SU-DHL-6 (cell line): ENCODE results near the gene ZC3H7B.

Experiments used
- H2AFZ ChIP-seq: fragments of 200-600 bp; sonication (generic); 2 replicates; pipeline ENCODE4 v1.6.1; 2014; ENCODE audit warnings: low read depth, mild to moderate bottlenecking, moderate library complexity, mixed read lengths, antibody characterized with exemption, low read length; ENCODE audit not compliant: severe bottlenecking
- H3F3A ChIP-seq: fragments of 200-600 bp; shearing (Covaris generic); 2 replicates; pipeline ENCODE4 v1.6.0; 2016; ENCODE audit warnings: antibody characterized with exemption, mild to moderate bottlenecking; ENCODE audit not compliant: insufficient read depth
- H3K27ac ChIP-seq: fragments of 200-600 bp; sonication (generic); 2 replicates; pipeline ENCODE4 v1.5.1; 2016; ENCODE audit warnings: low read depth, mild to moderate bottlenecking, low read length, moderate library complexity, mixed read lengths
- H3K27me3 ChIP-seq: fragments of 200-600 bp; sonication (generic), shearing (Covaris generic); 2 replicates; pipeline ENCODE4 v1.6.0; 2014; ENCODE audit warnings: mild to moderate bottlenecking, low read length
- H3K36me3 ChIP-seq: fragments of 200-600 bp; sonication (generic); 2 replicates; pipeline ENCODE4 v1.6.1; 2014; ENCODE audit warnings: mild to moderate bottlenecking, low read length, mixed read lengths
- H3K4me2 ChIP-seq: fragments of 300-600, 200-600 bp; shearing (Covaris generic), sonication (generic); 2 replicates; pipeline ENCODE4 v1.6.0; 2014; ENCODE audit warnings: low read length, low read depth, mild to moderate bottlenecking; ENCODE audit not compliant: poor library complexity, severe bottlenecking
- H3K4me3 ChIP-seq: fragments of 200-600 bp; sonication (generic); 2 replicates; pipeline ENCODE4 v1.5.1; 2014; ENCODE audit warnings: antibody characterized with exemption, low read length, mild to moderate bottlenecking, mixed read lengths; ENCODE audit not compliant: insufficient read depth, poor library complexity, severe bottlenecking
- H3K79me2 ChIP-seq: fragments of 200-600 bp; sonication (generic); 2 replicates; pipeline ENCODE4 v1.6.1; 2014; ENCODE audit warnings: mild to moderate bottlenecking, low read length, moderate library complexity; ENCODE audit not compliant: insufficient read depth
- H3K9ac ChIP-seq: fragments of 200-600 bp; sonication (generic); 2 replicates; pipeline ENCODE4 v1.7.0; 2014; ENCODE audit warnings: mild to moderate bottlenecking, low read length
- H3K9me2 ChIP-seq: fragments of 200-600 bp; sonication (generic); replicated peaks from 2 replicates; pipeline ENCODE4 v1.6.1; 2014; ENCODE audit warnings: low read length; ENCODE audit not compliant: insufficient read depth
- H3K9me3 ChIP-seq: fragments of 200-600 bp; sonication (generic); 2 replicates; pipeline ENCODE4 v1.6.1; 2014; ENCODE audit warnings: low read length, mixed read lengths; ENCODE audit not compliant: insufficient read depth
- H4K20me1 ChIP-seq: fragments of 200-600 bp; sonication (generic); 2 replicates; pipeline ENCODE4 v1.6.1; 2014; ENCODE audit warnings: low read depth, mild to moderate bottlenecking, antibody characterized with exemption, low read length, moderate library complexity, mixed read lengths
- EZH2phosphoT487 ChIP-seq: fragments of 200-600 bp; sonication (generic), shearing (Covaris generic); conservative IDR thresholded peaks from 2 replicates; pipeline ENCODE4 v1.6.1; 2018; ENCODE audit warnings: mild to moderate bottlenecking, antibody characterized with exemption, low read length, moderate library complexity, mixed read lengths
- TF ChIP-seq, protein P1 (sequence below): fragments of 200-600 bp; sonication (generic); IDR thresholded peaks from one replicate; pipeline ENCODE4 v1.5.1; 2017; ENCODE audit warnings: antibody characterized with exemption, mild to moderate bottlenecking, low read length, moderate library complexity; ENCODE audit not compliant: insufficient read depth, poor library complexity, severe bottlenecking

Gene ZC3H7B

DNA sequence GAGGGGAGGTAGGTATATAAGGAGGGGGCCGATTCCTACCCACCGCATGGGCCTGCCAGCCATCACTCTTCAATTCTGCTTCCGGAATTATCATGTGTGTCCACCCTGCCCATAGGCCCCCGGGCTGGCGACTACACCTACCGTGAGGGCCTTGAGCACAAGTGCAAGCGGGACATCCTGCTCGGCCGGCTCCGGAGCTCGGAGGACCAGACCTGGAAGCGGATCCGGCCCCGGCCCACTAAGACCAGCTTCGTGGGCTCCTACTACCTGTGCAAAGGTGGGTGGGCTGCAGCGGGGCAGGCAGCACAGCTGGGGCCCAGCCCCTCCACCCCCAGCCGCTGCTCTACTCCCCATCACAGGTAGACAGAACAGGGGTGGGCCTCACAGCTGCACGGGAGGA, 42.0 kb downstream of the ZC3H7B start:
- Histone ChIP-seq H3K9me2 (no peaks in the 10 kb centered on the region), H3K9me3 (no peaks in the 10 kb centered on the region), H3K27me3 (no peaks in the 10 kb centered on the region), H3F3A (no peaks in the 10 kb centered on the region), H2AFZ (no peak overlapping the region), H3K27ac (no peak overlapping the region), H3K4me2 (no peak overlapping the region), H3K4me3 (no peak overlapping the region), H3K9ac (no peak overlapping the region), H3K79me2 (no peaks in the 10 kb centered on the region), H3K36me3 (no peaks in the 10 kb centered on the region), H4K20me1 (no peaks in the 10 kb centered on the region)
- TF ChIP-seq EZH2phosphoT487 = no peak
- TF ChIP-seq, protein P1, sequence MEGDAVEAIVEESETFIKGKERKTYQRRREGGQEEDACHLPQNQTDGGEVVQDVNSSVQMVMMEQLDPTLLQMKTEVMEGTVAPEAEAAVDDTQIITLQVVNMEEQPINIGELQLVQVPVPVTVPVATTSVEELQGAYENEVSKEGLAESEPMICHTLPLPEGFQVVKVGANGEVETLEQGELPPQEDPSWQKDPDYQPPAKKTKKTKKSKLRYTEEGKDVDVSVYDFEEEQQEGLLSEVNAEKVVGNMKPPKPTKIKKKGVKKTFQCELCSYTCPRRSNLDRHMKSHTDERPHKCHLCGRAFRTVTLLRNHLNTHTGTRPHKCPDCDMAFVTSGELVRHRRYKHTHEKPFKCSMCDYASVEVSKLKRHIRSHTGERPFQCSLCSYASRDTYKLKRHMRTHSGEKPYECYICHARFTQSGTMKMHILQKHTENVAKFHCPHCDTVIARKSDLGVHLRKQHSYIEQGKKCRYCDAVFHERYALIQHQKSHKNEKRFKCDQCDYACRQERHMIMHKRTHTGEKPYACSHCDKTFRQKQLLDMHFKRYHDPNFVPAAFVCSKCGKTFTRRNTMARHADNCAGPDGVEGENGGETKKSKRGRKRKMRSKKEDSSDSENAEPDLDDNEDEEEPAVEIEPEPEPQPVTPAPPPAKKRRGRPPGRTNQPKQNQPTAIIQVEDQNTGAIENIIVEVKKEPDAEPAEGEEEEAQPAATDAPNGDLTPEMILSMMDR = no peak

DNA sequence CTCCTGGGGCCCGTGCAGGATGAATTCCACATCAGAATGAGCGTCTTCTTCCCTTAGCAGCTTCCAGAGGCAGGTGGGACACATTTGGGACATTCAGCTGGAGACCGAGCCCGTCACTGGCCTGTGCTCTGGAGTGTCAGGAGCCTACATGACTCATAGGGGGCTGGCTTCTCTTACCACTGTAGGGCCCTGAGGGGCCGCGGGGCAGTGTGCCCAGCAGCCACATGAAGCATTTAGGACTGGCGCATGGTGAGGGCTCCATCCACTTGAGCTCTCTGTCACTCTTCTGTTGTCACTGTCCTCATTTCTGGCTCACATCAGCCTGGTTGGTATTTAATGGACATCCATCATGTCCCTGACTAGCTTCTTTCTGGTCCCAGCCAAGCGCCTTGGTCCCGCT, 42.4 kb downstream of the ZC3H7B start:
- no peaks in the 10 kb centered on the region for H3K79me2 ChIP-seq
- no peaks in the 10 kb centered on the region for H3K36me3 ChIP-seq
- no peak overlapping the region for H3K4me3 ChIP-seq
- H3K4me2 ChIP-seq = no peak overlapping the region
- H3K27me3 ChIP-seq = no peaks in the 10 kb centered on the region
- H3K9ac ChIP-seq = no peak overlapping the region
- H3F3A ChIP-seq = no peaks in the 10 kb centered on the region
- H2AFZ ChIP-seq = no peak overlapping the region
- H3K9me2 ChIP-seq = no peaks in the 10 kb centered on the region
- no peak for TF ChIP-seq EZH2phosphoT487
- TF ChIP-seq, protein P1 = no peak
- H3K27ac ChIP-seq = no peak overlapping the region
- H4K20me1 ChIP-seq = no peaks in the 10 kb centered on the region
- no peaks in the 10 kb centered on the region for H3K9me3 ChIP-seq

DNA sequence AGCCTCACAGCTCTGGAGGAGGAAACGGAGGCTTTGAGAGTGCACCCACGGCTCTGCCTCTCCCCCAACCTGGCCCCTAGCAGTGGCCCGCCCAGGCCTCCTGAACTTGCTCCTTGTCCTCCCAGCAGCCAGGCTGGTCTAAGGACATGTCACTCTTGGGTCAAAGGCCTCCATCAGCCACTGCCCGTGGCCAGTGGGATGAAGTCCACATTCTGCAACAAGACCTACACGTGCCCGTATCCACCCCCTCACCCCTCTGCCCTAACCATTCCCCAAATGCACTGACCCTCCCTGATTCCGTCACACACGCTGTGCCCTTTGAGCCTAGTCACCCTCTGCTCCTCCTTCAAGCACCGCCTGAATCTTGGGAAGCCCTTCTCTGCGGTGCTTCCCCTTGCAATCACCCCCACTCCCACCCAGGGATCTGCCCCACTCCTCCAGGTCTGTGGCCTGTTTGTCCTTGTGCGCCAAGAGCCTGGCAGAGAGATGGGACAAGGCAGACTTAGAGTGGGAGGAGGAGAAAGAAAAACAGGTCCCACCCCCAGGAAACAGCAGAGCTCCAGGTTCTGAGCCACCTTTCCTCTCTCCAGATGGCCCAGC, 43.0 kb downstream of the ZC3H7B start:
- Histone ChIP-seq H3K27me3 (no peaks in the 10 kb centered on the region), H3K9ac (no peak overlapping the region), H3F3A (no peaks in the 10 kb centered on the region), H4K20me1 (no peaks in the 10 kb centered on the region), H3K9me2 (no peaks in the 10 kb centered on the region), H3K4me2 (no peak overlapping the region), H3K9me3 (no peaks in the 10 kb centered on the region), H3K27ac (no peak overlapping the region), H3K79me2 (no peaks in the 10 kb centered on the region), H3K36me3 (no peaks in the 10 kb centered on the region), H2AFZ (no peak overlapping the region), H3K4me3 (no peak overlapping the region)
- TF ChIP-seq, protein P1 = no peak
- no peak for TF ChIP-seq EZH2phosphoT487
